Gastrocnemius medialis (tissue), 4 donors: Measurements from ENCODE around the gene CYTH2.

Experiments
- CTCF ChIP-seq, 5 experiments: fragments of 450-650 bp in 3 of 5; fragments of 200-600 bp in 2 of 5; sonication (generic) in 2 of 5; IDR thresholded peaks in 4 of 5; conservative IDR thresholded peaks in 1 of 5; 1 replicate in 4 of 5; 2 replicates in 1 of 5; pipeline ENCODE4 v1.5.1; 2016 to 2019; ENCODE audit warnings: antibody characterized with exemption in 5 of 5, mild to moderate bottlenecking in 3 of 5, moderate library complexity in 3 of 5
- POLR2A ChIP-seq, 2 donors: fragments of 450-650 bp; IDR thresholded peaks; one replicate each; pipeline ENCODE4 v1.6.1; 2017; ENCODE audit warnings: antibody characterized with exemption in 2 of 2, mild to moderate bottlenecking in 2 of 2, moderate library complexity in 2 of 2

DNA sequence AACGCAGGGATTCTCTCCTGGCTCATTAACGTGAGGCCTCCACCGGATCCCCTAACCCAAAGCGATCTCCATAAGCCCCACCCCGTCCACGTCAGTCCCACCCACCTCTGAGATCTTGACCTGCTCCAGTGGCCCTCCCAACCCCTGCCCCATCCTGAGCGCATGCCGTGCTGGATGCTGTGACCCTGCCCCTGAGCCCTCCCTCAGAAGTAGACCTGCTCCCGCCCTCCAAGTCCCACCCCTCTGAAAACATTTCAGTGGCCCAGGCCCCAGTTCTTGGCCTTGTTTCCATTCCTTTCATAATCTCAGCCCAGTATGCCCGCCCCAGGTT lies 22.6 kb downstream of the CYTH2 start:
- TF ChIP-seq CTCF (IDR thresholded peaks at IDR 0.05 in 4 of 5, conservative IDR thresholded peaks at IDR 0.05 in 1 of 5) = no peak
- TF ChIP-seq POLR2A (IDR thresholded peaks at IDR 0.05) = no peak
